Left ventricle myocardium inferior (tissue), 1 donor: Measurements from ENCODE around the gene IFITM2. TPM values are rescaled to one million over a fixed set of nuclear protein-coding genes. Genes with fewer than 3 reads are reported as not detected.
"Not testable (repeated sequence)": the region's sequence is repeated elsewhere in the genome, so short reads cannot be mapped to it uniquely, and the experiment has no call there.

Source experiments
- DNase-seq: peaks from one replicate; pipeline ENCODE4 v3.0.0-alpha.2; 2020
- H3K27ac ChIP-seq: fragments of 200-600 bp; replicated peaks from 2 replicates; pipeline ENCODE4 v1.8.0; 2021
- H3K27me3 ChIP-seq: fragments of 200-600 bp; 2 replicates; pipeline ENCODE4 v1.8.0; 2021; ENCODE audit warnings: low read depth
- H3K36me3 ChIP-seq: fragments of 200-600 bp; 2 replicates; pipeline ENCODE4 v1.8.0; 2021
- H3K4me1 ChIP-seq: fragments of 200-600 bp; 2 replicates; pipeline ENCODE4 v1.8.0; 2021
- H3K4me3 ChIP-seq: fragments of 200-600 bp; 2 replicates; pipeline ENCODE4 v1.8.0; 2021; ENCODE audit warnings: mild to moderate bottlenecking, moderate library complexity
- H3K9me3 ChIP-seq: fragments of 200-600 bp; replicated peaks from 2 replicates; pipeline ENCODE4 v1.8.0; 2021
- CTCF ChIP-seq: fragments of 200-600 bp; IDR thresholded peaks from 2 replicates; pipeline ENCODE4 v1.8.0; 2021; ENCODE audit warnings: antibody characterized with exemption, mild to moderate bottlenecking, borderline replicate concordance
- intact Hi-C: fragments of 100-400 bp; cut with micrococcal nuclease; formaldehyde crosslinking; loops from one replicate; pipeline ENCODE4 v1.11.0; 2022
- total RNA-seq: library from RNA; stranded (reverse); fragmentation: NEBNext Ultra II Directional; extraction: Animal tissue kit (Norgen Biotek cat#: 25700); gene quantifications from one replicate; pipeline ENCODE4 v1.2.1, GENCODE V29; 2021
- donor health status: DM: no; HTN: yes; CAD: no; lungs with severe emphysema.

Gene IFITM2
- total RNA-seq, 1 donor from 2014 or later: 160 TPM

- Histone ChIP-seq H3K36me3 (no peaks in the 10 kb centered on the region), H3K27ac (peak overlapping the region; percentile 94), H3K4me3 (peak overlapping the region; percentile 74), H3K27me3 (peaks cover 61% of the 10 kb centered on the region), H3K9me3 (no peaks in the 10 kb centered on the region), H3K4me1 (peaks cover 66% of the 10 kb centered on the region)
- no peak for TF ChIP-seq CTCF
- no peak for DNase-seq
- intact Hi-C loops: no loop called here
Observed at GRCh38 chr11:312092-312816, 4.6 kb downstream of the IFITM2 start.

- H3K4me1 ChIP-seq: peaks cover 63% of the 10 kb centered on the region
- H3K36me3 ChIP-seq: no peaks in the 10 kb centered on the region
- intact Hi-C loops: no loop called here
- no peaks in the 10 kb centered on the region for H3K9me3 ChIP-seq
- TF ChIP-seq CTCF: no peak
- H3K27me3 ChIP-seq: peaks cover 67% of the 10 kb centered on the region
- H3K4me3 ChIP-seq: peak overlapping the region; percentile 74
- H3K27ac ChIP-seq: peak overlapping the region; percentile 94
- DNase-seq: no peak
Observed at GRCh38 chr11:313304-313786, 5.7 kb downstream of the IFITM2 start.

GRCh38 chr11:313787-314553, 6.4 kb downstream of the IFITM2 start, which contains the start of gene IFITM1:
Gene IFITM1 (plus strand): TSS chr11:314040. CDS start chr11:314171, 131 bp downstream.
- peak within 1 kb of the TSS; percentile 94 for H3K27ac ChIP-seq
- peaks cover 62% of the 10 kb centered on the region for H3K4me1 ChIP-seq
- H3K9me3 ChIP-seq: no peaks in the 10 kb centered on the region
- DNase-seq: no peak
- H3K36me3 ChIP-seq: no peaks in the 10 kb centered on the region
- no peak for TF ChIP-seq CTCF
- intact Hi-C loops: no loop called here
- peak within 1 kb of the TSS; percentile 74 for H3K4me3 ChIP-seq
- H3K27me3 ChIP-seq: peaks cover 67% of the 10 kb centered on the region

- peak overlapping the region; percentile 94 for H3K27ac ChIP-seq
- DNase-seq, intact Hi-C loops, H3K36me3 ChIP-seq, H3K9me3 ChIP-seq: not testable (repeated sequence)
- H3K27me3 ChIP-seq: peaks cover 63% of the 10 kb centered on the region
- peaks cover 57% of the 10 kb centered on the region for H3K4me1 ChIP-seq
- peak overlapping the region; percentile 74 for H3K4me3 ChIP-seq
Observed at GRCh38 chr11:314554-314875, 6.9 kb downstream of the IFITM2 start.

GRCh38 chr11:315051-315481, 7.5 kb downstream of the IFITM2 start:
- no peak for DNase-seq
- Histone ChIP-seq H3K4me3 (peak overlapping the region; percentile 74), H3K9me3 (no peaks in the 10 kb centered on the region), H3K27me3 (peaks cover 59% of the 10 kb centered on the region), H3K27ac (peak overlapping the region; percentile 94), H3K4me1 (peaks cover 53% of the 10 kb centered on the region), H3K36me3 (no peaks in the 10 kb centered on the region)
- intact Hi-C loops: no loop called here
- no peak for TF ChIP-seq CTCF
